HL-60/S4 treated with retinoic acid at 250 ng/mL for 4 days and 3 days (cell line): ENCODE data around the gene FLT3LG.

Experiments used
- in situ Hi-C: fragments of 300-500 bp; cut with MboI; formaldehyde crosslinking; loops from 2 replicates; pipeline ENCODE4 v1.7.0; 2022; ENCODE audit warnings: low sequenced_read_pairs

Gene FLT3LG

GRCh38 chr19:49487277-49488045 lies 13.4 kb downstream of the FLT3LG start, which contains the start of gene RPL13A:
Gene RPL13A, plus strand, starts transcription at chr19:49487608. Its CDS starts 22 bp downstream, at chr19:49487630.
- in situ Hi-C loops, result no loop called here

GRCh38 chr19:49488046-49488862 lies 14.2 kb downstream of the FLT3LG start:
- in situ Hi-C loops, result no loop called here

- in situ Hi-C loops, result no loop called here
These were observed 15.0 kb downstream of the FLT3LG start for GRCh38 chr19:49488863-49489537.

- in situ Hi-C loops, result no loop called here
These were observed 15.7 kb downstream of the FLT3LG start for GRCh38 chr19:49489601-49490167.

- in situ Hi-C loops, result no loop called here
These were observed 16.4 kb downstream of the FLT3LG start for GRCh38 chr19:49490287-49491029.

GRCh38 chr19:49491030-49491803 lies 17.2 kb downstream of the FLT3LG start:
- in situ Hi-C loops, result no loop called here

GRCh38 chr19:49491804-49492572 lies 18.0 kb downstream of the FLT3LG start:
- in situ Hi-C loops, result no loop called here

- in situ Hi-C loops, result no loop called here
These were observed 18.8 kb downstream of the FLT3LG start for GRCh38 chr19:49492573-49493405.

GRCh38 chr19:49496574-49497008 lies 22.6 kb downstream of the FLT3LG start:
- in situ Hi-C loops, result no loop called here

GRCh38 chr19:49497047-49497788 lies 23.2 kb downstream of the FLT3LG start:
- in situ Hi-C loops, result no loop called here

GRCh38 chr19:49497789-49498103 lies 23.7 kb downstream of the FLT3LG start:
- in situ Hi-C loops, result no loop called here

- in situ Hi-C loops, result no loop called here
These were observed 24.5 kb downstream of the FLT3LG start for GRCh38 chr19:49498475-49498874.

GRCh38 chr19:49499030-49499670 lies 25.1 kb downstream of the FLT3LG start:
- in situ Hi-C loops, result no loop called here

- in situ Hi-C loops, result no loop called here
These were observed 29.0 kb downstream of the FLT3LG start for GRCh38 chr19:49502866-49503581.

- in situ Hi-C loops, result no loop called here
These were observed 29.6 kb downstream of the FLT3LG start for GRCh38 chr19:49503582-49503962.

- in situ Hi-C loops, result loop anchor here (5.0 kb wide), 1 partner anchor 36 kb away; no protein-coding TSS in a partner anchor
These were observed 32.6 kb downstream of the FLT3LG start for GRCh38 chr19:49506575-49507105.
